BE2C (cell line): ENCODE data around the gene SEPTIN5.

Experiments used
- DNase-seq: peaks from one replicate; pipeline ENCODE4 v3.0.0-alpha.2; 2020
- H3K27me3 ChIP-seq: fragments of 250-450 bp; sonication (Bioruptor Pico); 2 replicates; pipeline ENCODE4 v1.5.1; 2020; ENCODE audit warnings: mild to moderate bottlenecking
- H3K36me3 ChIP-seq: fragments of 250-450 bp; sonication (Bioruptor Pico); 2 replicates; pipeline ENCODE4 v1.5.1; 2020; ENCODE audit warnings: mild to moderate bottlenecking
- H3K4me1 ChIP-seq: fragments of 250-450 bp; sonication (Bioruptor Pico); 2 replicates; pipeline ENCODE4 v1.5.1; 2020
- H3K4me3 ChIP-seq: 2 replicates; pipeline ENCODE4 v1.5.1; 2011; ENCODE audit warnings: low read depth, low read length
- H3K9me3 ChIP-seq: fragments of 250-450 bp; sonication (Bioruptor Pico); 2 replicates; pipeline ENCODE4 v1.5.1; 2020
- TF ChIP-seq, protein P1 (sequence below): IDR thresholded peaks from 2 replicates; pipeline ENCODE4 v1.5.1; 2012; ENCODE audit warnings: mild to moderate bottlenecking, low read depth, low read length

Gene SEPTIN5

DNA sequence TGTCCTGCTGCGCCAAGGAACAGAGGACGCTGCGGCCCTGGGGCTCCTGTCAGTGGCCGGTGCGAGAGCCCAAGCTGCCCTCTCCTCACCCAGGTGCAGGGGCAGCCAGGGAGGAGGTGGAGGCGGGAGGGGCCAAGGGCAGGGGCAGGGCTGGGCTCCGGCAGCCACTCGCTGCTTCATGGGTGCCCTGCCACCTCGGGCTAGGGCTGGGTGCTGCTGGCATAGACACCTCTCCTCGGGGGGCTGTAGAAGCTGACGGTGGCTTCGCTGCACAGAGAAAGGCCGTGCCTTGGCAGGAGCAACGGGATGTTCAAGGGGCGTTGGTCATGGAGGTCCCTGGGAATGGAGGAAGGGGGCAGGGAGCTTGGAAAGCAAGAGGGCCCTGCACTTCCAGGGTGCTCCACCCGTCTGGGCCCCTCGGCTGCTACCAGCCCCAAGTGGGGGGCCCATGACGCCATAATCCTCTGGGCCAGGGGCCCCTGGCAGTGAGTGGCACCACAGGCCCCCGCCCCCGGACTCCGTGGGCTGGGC lies 44.7 kb downstream of the SEPTIN5 start:
- DNase-seq = no peak
- TF ChIP-seq, protein P1, sequence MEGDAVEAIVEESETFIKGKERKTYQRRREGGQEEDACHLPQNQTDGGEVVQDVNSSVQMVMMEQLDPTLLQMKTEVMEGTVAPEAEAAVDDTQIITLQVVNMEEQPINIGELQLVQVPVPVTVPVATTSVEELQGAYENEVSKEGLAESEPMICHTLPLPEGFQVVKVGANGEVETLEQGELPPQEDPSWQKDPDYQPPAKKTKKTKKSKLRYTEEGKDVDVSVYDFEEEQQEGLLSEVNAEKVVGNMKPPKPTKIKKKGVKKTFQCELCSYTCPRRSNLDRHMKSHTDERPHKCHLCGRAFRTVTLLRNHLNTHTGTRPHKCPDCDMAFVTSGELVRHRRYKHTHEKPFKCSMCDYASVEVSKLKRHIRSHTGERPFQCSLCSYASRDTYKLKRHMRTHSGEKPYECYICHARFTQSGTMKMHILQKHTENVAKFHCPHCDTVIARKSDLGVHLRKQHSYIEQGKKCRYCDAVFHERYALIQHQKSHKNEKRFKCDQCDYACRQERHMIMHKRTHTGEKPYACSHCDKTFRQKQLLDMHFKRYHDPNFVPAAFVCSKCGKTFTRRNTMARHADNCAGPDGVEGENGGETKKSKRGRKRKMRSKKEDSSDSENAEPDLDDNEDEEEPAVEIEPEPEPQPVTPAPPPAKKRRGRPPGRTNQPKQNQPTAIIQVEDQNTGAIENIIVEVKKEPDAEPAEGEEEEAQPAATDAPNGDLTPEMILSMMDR = no peak
- H3K4me1 ChIP-seq = no peaks in the 10 kb centered on the region
- peaks cover 93% of the 10 kb centered on the region for H3K27me3 ChIP-seq
- no peaks in the 10 kb centered on the region for H3K9me3 ChIP-seq
- no peaks in the 10 kb centered on the region for H3K36me3 ChIP-seq
- no peak overlapping the region for H3K4me3 ChIP-seq

- Histone ChIP-seq H3K27me3 (peaks cover 93% of the 10 kb centered on the region), H3K36me3 (no peaks in the 10 kb centered on the region)
Observed at GRCh38 chr22:19759427-19760057, 45.2 kb downstream of the SEPTIN5 start.

DNA sequence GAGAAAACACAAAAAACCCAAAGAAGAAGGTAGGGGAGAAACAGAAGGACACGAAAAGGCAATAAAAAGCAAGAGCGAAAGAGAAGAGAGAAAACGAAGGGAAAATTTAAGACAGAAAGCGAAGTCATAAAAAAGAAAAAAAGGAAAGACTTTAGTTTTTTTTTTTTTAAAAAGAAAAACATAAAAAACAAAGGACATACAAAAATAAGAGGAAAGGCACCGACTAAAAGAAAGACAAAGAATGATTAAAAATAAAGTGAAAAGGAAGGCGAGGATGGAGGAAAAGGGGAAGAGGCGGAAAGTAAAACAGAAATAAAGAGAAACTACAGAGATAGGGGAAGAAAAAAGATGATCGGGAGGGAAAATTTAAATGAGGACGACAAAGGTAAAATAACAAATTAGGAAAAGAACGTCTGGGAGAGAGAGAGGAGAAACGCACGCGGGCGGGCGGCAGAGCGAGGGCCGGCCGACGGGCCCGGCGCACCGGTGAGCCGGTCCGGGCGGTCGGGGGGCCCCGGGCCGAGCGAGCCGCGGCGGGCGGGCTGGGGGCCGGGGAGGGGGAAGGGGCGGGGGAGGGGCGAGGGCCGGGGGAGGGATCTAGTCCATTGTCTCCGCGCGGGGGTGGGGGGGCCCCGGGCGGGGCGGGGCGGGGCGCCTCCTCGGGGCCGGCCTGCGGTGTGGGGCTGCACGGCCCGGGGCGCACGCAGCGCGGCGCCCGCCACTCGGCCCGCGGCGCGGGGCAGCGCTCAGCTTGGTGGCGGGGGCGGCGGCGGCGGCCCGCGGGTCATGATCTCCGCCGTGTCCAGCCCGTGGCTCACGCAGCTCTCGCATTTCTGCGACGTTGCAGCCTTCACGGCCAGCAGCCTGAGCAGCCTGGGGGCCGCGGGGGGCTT lies 46.0 kb downstream of the SEPTIN5 start, which contains the start of gene TBX1:
TSS of gene TBX1 (plus strand) at position 721 of the 893 bp plus-strand sequence. CDS start at position 787, 66 bp downstream.
- H3K36me3 ChIP-seq = no peaks in the 10 kb centered on the region
- H3K9me3 ChIP-seq = no peaks in the 10 kb centered on the region
- no peaks in the 10 kb centered on the region for H3K4me1 ChIP-seq
- TF ChIP-seq, protein P1 = no peak
- no peak within 1 kb of the TSS for H3K4me3 ChIP-seq
- peaks cover 93% of the 10 kb centered on the region for H3K27me3 ChIP-seq
- no peak for DNase-seq

More at GRCh38 chr22:19759427-19760057, 45.2 kb downstream of the SEPTIN5 start:
- Histone ChIP-seq H3K4me3 (no peak overlapping the region), H3K4me1 (no peaks in the 10 kb centered on the region), H3K9me3 (no peaks in the 10 kb centered on the region)
- DNase-seq = no peak
- TF ChIP-seq, protein P1 = no peak

GRCh38 chr22:19760951-19761724 lies 46.8 kb downstream of the SEPTIN5 start:
- Histone ChIP-seq H3K27me3 (peaks cover 93% of the 10 kb centered on the region), H3K4me1 (no peaks in the 10 kb centered on the region), H3K36me3 (no peaks in the 10 kb centered on the region), H3K4me3 (no peak overlapping the region), H3K9me3 (no peaks in the 10 kb centered on the region)
- TF ChIP-seq, protein P1 = no peak
- DNase-seq = no peak

DNA sequence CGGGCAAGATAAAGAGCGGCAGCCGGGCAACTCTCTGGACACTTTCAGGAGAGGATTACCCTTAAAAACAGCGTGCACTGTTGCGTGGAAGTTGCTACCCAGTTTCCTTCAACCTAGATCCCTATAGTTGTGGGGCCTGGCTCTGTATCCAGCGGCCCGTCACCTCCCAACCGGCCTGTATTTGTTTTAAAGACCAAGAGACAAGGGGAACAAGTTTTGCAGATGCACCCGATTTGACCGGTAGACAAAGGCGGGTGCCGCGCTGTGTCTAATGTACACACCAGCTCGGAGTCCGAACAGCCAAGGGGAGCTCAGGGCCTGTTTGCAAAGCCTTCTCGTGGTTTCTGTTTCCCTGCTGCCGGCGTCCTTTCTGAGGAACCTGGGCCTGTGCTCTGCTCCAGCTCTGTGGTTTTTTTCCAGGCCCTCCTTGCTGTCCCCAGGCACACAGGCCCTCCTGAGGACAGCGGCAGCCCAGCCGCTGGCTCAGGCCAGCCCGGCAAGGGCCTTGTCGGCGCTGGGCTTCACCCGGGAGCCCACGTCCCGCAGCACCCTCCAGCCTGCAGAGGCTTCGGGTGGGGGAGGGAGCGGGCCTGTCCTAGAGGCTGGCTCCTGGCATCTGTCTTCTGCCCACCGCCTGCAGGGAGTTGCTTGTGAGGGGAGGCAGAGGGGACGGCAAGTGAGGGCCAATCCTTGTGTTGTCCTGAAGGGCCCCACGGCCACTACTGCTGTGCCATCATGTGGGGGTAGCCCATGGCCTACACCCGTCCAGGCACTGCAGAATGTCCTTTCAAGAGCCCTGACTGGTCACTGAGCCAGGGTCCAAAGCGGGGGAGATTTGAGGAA lies 47.6 kb downstream of the SEPTIN5 start:
- DNase-seq = no peak
- peaks cover 93% of the 10 kb centered on the region for H3K27me3 ChIP-seq
- no peaks in the 10 kb centered on the region for H3K36me3 ChIP-seq
- TF ChIP-seq, protein P1 = no peak
- H3K4me3 ChIP-seq = no peak overlapping the region
- H3K9me3 ChIP-seq = no peaks in the 10 kb centered on the region
- H3K4me1 ChIP-seq = no peaks in the 10 kb centered on the region
